ENCODE data around the gene AOPEP. TPM values are rescaled to one million over a fixed set of nuclear protein-coding genes. Genes with fewer than 3 reads are reported as not detected.

Gene AOPEP
- polyA plus RNA-seq, 1 of the 3 experiments (the other 2 are of a cell fraction): 54.6 TPM

DNA sequence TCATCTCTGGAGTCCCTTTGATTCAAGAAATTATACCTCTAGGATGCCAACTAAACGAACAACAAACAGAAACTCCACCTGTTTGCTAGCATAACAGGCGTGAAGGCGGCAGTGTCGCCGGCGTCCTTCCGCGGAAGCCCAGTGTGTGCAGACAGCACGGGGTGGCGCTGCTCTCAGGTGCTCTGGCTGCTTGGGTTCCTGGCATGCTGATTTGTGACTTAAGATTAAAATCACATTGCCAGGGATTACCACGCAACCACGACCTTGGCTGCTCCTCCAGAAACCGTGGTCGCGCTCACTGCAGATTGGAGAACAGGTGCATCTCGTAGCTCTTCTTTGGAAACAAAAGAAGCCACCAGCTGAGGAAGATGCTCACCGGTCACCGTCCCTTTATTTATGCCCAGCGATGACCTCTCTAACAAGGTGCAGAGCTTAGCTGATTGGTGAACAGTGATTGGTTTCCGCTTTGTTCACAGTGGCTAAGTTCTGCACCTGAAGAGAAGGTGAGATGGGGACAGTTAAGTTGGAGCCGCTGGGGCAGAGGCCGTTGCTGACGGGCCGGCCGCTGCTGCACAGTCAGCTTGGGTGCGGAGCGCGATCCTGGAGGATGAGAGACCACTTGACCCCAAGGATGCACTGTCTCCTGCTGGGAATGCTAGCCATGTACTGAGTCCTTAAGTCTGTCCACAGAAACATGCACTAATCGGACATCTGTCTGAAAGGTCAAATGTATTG, 358.7 kb downstream of the AOPEP start:
- Histone ChIP-seq H3K36me3 (replicated peaks in 1 of 2; ENCODE audit: control insufficient read depth in 1 of 2, insufficient read depth in 2 of 2, low read length in 1 of 2) (peaks cover 39 to 88% of the 10 kb centered on the region in 2 experiments), H3F3A (replicated peaks; ENCODE audit: insufficient read depth) (peaks cover 5% of the 10 kb centered on the region), H3K9me3 (no peaks in the 10 kb centered on the region), H2AFZ (ENCODE audit: low read depth) (no peak overlapping the region), H3K79me2 (ENCODE audit: insufficient read depth) (peaks cover 25% of the 10 kb centered on the region; the same call in 1 of the 2 replicates), H4K20me1 (ENCODE audit: insufficient read depth) (peaks cover 25% of the 10 kb centered on the region; the same call in 1 of the 2 replicates), H3K4me2 (no peak overlapping the region), H3K27me3 (ENCODE audit: insufficient read depth) (no peaks in the 10 kb centered on the region), H3K9me2 (no peaks in the 10 kb centered on the region), H3K4me1 (ENCODE audit: control insufficient read depth in 1 of 2, insufficient read depth in 2 of 2, low read depth in 1 of 2, low read length in 1 of 2) (peaks cover 0 to 32% of the 10 kb centered on the region in 2 experiments; a peak in 1 of 4 replicates), H3K4me3 (ENCODE audit: low read depth in 2 of 2, low read length in 1 of 2) (no peak overlapping the region), H3K27ac (ENCODE audit: low read depth in 2 of 2, low read length in 1 of 2) (peak overlapping the region in 1 of 2 experiments; percentile 13; a peak in 1 of 4 replicates), H3K9ac (no peak overlapping the region)
- 96% methylated on average over 21 of the region's 29 CpGs for WGBS (ENCODE audit: low lambda C conversion rate)
- TF ChIP-seq, protein P1, sequence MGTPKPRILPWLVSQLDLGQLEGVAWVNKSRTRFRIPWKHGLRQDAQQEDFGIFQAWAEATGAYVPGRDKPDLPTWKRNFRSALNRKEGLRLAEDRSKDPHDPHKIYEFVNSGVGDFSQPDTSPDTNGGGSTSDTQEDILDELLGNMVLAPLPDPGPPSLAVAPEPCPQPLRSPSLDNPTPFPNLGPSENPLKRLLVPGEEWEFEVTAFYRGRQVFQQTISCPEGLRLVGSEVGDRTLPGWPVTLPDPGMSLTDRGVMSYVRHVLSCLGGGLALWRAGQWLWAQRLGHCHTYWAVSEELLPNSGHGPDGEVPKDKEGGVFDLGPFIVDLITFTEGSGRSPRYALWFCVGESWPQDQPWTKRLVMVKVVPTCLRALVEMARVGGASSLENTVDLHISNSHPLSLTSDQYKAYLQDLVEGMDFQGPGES (IDR thresholded peaks at IDR 0.05; ENCODE audit: low read depth, low read length): no peak
- no peak for TF ChIP-seq RFX5 (IDR thresholded peaks at IDR 0.05; ENCODE audit: low read length)
- TF ChIP-seq EZH2phosphoT487 (IDR thresholded peaks at IDR 0.05; ENCODE audit: borderline replicate concordance, low read depth): no peak
- TF ChIP-seq, protein P2, sequence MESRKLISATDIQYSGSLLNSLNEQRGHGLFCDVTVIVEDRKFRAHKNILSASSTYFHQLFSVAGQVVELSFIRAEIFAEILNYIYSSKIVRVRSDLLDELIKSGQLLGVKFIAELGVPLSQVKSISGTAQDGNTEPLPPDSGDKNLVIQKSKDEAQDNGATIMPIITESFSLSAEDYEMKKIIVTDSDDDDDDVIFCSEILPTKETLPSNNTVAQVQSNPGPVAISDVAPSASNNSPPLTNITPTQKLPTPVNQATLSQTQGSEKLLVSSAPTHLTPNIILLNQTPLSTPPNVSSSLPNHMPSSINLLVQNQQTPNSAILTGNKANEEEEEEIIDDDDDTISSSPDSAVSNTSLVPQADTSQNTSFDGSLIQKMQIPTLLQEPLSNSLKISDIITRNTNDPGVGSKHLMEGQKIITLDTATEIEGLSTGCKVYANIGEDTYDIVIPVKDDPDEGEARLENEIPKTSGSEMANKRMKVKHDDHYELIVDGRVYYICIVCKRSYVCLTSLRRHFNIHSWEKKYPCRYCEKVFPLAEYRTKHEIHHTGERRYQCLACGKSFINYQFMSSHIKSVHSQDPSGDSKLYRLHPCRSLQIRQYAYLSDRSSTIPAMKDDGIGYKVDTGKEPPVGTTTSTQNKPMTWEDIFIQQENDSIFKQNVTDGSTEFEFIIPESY (IDR thresholded peaks at IDR 0.05; ENCODE audit: borderline replicate concordance, low read depth): no peak
- TF ChIP-seq NRF1 (IDR thresholded peaks at IDR 0.05; ENCODE audit: low read depth, low read length): no peak
- TF ChIP-seq, protein P3, sequence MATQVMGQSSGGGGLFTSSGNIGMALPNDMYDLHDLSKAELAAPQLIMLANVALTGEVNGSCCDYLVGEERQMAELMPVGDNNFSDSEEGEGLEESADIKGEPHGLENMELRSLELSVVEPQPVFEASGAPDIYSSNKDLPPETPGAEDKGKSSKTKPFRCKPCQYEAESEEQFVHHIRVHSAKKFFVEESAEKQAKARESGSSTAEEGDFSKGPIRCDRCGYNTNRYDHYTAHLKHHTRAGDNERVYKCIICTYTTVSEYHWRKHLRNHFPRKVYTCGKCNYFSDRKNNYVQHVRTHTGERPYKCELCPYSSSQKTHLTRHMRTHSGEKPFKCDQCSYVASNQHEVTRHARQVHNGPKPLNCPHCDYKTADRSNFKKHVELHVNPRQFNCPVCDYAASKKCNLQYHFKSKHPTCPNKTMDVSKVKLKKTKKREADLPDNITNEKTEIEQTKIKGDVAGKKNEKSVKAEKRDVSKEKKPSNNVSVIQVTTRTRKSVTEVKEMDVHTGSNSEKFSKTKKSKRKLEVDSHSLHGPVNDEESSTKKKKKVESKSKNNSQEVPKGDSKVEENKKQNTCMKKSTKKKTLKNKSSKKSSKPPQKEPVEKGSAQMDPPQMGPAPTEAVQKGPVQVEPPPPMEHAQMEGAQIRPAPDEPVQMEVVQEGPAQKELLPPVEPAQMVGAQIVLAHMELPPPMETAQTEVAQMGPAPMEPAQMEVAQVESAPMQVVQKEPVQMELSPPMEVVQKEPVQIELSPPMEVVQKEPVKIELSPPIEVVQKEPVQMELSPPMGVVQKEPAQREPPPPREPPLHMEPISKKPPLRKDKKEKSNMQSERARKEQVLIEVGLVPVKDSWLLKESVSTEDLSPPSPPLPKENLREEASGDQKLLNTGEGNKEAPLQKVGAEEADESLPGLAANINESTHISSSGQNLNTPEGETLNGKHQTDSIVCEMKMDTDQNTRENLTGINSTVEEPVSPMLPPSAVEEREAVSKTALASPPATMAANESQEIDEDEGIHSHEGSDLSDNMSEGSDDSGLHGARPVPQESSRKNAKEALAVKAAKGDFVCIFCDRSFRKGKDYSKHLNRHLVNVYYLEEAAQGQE (IDR thresholded peaks at IDR 0.05; ENCODE audit: low read depth, low read length): no peak
- no peak for TF ChIP-seq RAD21 (IDR thresholded peaks at IDR 0.05; ENCODE audit: low read length)
- TF ChIP-seq, protein P4, sequence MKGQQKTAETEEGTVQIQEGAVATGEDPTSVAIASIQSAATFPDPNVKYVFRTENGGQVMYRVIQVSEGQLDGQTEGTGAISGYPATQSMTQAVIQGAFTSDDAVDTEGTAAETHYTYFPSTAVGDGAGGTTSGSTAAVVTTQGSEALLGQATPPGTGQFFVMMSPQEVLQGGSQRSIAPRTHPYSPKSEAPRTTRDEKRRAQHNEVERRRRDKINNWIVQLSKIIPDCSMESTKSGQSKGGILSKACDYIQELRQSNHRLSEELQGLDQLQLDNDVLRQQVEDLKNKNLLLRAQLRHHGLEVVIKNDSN (IDR thresholded peaks at IDR 0.05; ENCODE audit: borderline replicate concordance, low read depth): no peak
- TF ChIP-seq, protein P5, sequence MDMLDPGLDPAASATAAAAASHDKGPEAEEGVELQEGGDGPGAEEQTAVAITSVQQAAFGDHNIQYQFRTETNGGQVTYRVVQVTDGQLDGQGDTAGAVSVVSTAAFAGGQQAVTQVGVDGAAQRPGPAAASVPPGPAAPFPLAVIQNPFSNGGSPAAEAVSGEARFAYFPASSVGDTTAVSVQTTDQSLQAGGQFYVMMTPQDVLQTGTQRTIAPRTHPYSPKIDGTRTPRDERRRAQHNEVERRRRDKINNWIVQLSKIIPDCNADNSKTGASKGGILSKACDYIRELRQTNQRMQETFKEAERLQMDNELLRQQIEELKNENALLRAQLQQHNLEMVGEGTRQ (IDR thresholded peaks at IDR 0.05; ENCODE audit: borderline replicate concordance, low read depth, low read length): no peak
- TF ChIP-seq EP300 (IDR thresholded peaks at IDR 0.05; ENCODE audit: borderline replicate concordance in 1 of 2, low read depth in 1 of 2, low read length in 1 of 2): no peak
- ChIA-PET POLR2A (interaction anchor here (0.8 kb wide), 1 partner anchor 390 kb away, joined by 3 read pairs; no protein-coding TSS in a partner anchor), CTCF (interaction anchor here (1.1 to 8.9 kb wide), 3 partner anchors 12 to 42 kb away, joined by 3 to 53 read pairs (median 3); no protein-coding TSS in a partner anchor)
- no peak for DNase-seq
